IMR-90 (cell line): ENCODE measurements around the gene TMEM52B.

ENCODE experiments used
- FOS ChIP-seq: fragments of 150-350 bp; IDR thresholded peaks from 2 replicates; pipeline ENCODE4 v1.6.1; 2016; ENCODE audit warnings: low read depth, low read length
- MXI1 ChIP-seq: IDR thresholded peaks from 2 replicates; pipeline ENCODE4 v1.6.1; 2012; ENCODE audit warnings: low read depth, mild to moderate bottlenecking, low read length, moderate library complexity, borderline replicate concordance
- POLR2A ChIP-seq: IDR thresholded peaks from 2 replicates; pipeline ENCODE4 v1.6.1; 2012; ENCODE audit warnings: mild to moderate bottlenecking, low read depth, low read length
- SMC3 ChIP-seq: fragments of 150-350 bp; IDR thresholded peaks from 2 replicates; pipeline ENCODE4 v1.6.1; 2016; ENCODE audit warnings: low read depth, mild to moderate bottlenecking, antibody characterized with exemption, low read length, moderate library complexity
- TF ChIP-seq, protein P1 (sequence below): conservative IDR thresholded peaks from 2 replicates; pipeline ENCODE4 v1.5.1; 2012; ENCODE audit warnings: mild to moderate bottlenecking, low read depth, low read length, improper control_type of control experiment
- TF ChIP-seq, protein P2 (sequence below): fragments of 150-350 bp; IDR thresholded peaks from 2 replicates; pipeline ENCODE4 v1.6.1; 2017; ENCODE audit warnings: mild to moderate bottlenecking, antibody characterized with exemption, low read length, low read depth

DNA sequence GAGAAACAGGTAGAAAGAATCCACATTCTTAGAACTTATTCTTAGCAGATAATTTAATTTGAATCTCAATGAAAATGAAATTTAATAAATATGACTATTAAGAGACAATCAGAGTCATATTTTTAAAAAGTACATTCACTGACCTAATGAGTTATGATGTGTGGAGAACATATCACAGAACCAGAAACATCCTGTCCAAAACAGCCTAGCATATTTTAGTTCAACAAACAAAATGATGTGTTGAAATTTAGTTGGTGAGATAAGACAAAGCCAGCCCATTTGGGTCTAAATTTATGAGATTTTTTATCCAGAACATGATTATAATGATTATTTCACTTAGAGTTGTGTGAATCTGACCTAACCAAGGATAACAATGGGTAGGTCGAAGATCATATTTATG is 59.7 kb downstream of the TMEM52B start:
- TF ChIP-seq, protein P1, sequence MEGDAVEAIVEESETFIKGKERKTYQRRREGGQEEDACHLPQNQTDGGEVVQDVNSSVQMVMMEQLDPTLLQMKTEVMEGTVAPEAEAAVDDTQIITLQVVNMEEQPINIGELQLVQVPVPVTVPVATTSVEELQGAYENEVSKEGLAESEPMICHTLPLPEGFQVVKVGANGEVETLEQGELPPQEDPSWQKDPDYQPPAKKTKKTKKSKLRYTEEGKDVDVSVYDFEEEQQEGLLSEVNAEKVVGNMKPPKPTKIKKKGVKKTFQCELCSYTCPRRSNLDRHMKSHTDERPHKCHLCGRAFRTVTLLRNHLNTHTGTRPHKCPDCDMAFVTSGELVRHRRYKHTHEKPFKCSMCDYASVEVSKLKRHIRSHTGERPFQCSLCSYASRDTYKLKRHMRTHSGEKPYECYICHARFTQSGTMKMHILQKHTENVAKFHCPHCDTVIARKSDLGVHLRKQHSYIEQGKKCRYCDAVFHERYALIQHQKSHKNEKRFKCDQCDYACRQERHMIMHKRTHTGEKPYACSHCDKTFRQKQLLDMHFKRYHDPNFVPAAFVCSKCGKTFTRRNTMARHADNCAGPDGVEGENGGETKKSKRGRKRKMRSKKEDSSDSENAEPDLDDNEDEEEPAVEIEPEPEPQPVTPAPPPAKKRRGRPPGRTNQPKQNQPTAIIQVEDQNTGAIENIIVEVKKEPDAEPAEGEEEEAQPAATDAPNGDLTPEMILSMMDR: no peak
- TF ChIP-seq POLR2A: no peak
- no peak for TF ChIP-seq FOS
- TF ChIP-seq, protein P2, sequence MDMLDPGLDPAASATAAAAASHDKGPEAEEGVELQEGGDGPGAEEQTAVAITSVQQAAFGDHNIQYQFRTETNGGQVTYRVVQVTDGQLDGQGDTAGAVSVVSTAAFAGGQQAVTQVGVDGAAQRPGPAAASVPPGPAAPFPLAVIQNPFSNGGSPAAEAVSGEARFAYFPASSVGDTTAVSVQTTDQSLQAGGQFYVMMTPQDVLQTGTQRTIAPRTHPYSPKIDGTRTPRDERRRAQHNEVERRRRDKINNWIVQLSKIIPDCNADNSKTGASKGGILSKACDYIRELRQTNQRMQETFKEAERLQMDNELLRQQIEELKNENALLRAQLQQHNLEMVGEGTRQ: no peak
- no peak for TF ChIP-seq SMC3
- TF ChIP-seq MXI1: no peak
